B cell (primary cell): ENCODE data around the gene FBXL20.
A peak's percentile ranks its signal among the peaks of the same experiment; 100 is the strongest.

Experiments used
- EZH2 ChIP-seq: IDR thresholded peaks from 2 replicates; pipeline ENCODE4 v1.6.1; 2012; ENCODE audit warnings: borderline replicate concordance, low read depth, mild to moderate bottlenecking, moderate library complexity, low read length; ENCODE audit not compliant: insufficient read depth, poor library complexity, severe bottlenecking
- TF ChIP-seq, protein P1 (sequence below): fragments of 200-600 bp; IDR thresholded peaks from one replicate; pipeline ENCODE4 v1.8.0; 2022; ENCODE audit warnings: antibody characterized with exemption, mild to moderate bottlenecking

DNA sequence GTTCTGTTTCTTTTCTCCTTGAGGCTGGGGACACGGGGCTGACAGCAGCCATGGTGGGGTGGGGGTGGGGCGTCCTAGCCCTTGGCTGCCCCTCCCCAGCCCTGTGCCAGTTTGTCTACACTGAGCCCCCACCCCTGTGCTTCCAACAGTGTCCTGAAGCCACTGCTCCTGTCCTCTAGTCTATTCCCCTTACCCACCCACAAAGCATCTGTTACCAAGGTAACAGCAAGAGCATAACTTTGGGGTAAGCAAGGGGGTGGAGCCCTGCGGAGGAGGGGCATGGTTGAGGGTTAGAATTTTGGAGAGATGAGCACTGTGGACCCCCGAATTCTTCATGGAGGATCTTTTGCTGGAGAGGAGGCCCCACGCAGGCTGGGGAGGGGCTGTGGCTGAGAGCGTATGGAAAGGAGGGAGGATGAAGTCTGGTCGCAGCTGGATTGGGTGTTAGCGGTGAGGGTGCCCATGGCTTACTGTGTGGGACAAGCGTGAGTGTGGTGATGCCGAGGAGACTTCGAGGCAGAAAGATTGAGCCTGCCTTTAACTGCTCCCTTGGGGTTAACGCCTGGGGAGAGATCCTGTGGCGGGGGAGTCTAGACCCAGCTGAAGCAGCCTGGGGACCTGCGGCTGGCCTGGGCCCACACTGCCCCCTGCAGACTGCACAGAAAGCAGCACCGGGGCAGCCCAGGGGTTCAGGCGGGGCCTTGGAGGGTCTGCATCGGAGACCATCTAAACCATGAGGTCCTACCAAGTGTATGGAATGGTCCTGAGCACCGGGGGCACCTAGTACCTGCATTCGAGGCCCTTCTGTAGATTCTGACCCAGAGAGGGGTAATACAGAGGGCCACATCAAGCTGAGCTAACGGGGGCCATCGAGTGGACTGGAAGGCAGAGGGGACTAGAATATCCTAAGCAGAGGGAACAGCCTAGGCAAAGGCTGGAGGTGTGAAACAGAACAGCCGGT lies 169.6 kb downstream of the FBXL20 start:
- TF ChIP-seq, protein P1, sequence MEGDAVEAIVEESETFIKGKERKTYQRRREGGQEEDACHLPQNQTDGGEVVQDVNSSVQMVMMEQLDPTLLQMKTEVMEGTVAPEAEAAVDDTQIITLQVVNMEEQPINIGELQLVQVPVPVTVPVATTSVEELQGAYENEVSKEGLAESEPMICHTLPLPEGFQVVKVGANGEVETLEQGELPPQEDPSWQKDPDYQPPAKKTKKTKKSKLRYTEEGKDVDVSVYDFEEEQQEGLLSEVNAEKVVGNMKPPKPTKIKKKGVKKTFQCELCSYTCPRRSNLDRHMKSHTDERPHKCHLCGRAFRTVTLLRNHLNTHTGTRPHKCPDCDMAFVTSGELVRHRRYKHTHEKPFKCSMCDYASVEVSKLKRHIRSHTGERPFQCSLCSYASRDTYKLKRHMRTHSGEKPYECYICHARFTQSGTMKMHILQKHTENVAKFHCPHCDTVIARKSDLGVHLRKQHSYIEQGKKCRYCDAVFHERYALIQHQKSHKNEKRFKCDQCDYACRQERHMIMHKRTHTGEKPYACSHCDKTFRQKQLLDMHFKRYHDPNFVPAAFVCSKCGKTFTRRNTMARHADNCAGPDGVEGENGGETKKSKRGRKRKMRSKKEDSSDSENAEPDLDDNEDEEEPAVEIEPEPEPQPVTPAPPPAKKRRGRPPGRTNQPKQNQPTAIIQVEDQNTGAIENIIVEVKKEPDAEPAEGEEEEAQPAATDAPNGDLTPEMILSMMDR, result peak; percentile 86
- TF ChIP-seq EZH2, result no peak
